Measurements from ENCODE around the gene COX10.
"Not testable (repeated sequence)": the region's sequence is repeated elsewhere in the genome, so short reads cannot be mapped to it uniquely, and the experiment has no call there.

COX10 gene

DNA sequence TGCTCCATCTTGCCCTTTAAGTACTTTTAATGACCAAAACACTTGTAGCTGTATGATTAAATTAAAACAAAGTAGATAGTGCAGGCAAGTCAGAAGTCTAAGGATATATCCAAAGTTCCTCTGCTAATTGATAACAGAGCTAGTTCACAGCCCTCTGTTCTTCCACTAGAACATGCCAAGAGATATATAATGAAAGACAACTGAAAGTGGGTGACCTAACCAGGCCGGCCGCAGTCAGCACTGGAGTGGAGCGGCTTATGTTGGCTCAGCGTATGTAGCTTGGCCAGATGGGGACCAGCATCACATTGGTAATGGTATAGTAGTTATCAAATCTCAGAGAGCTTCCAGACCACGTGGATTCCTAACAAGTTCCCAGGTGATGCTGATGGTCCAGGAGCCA, 115.2 kb downstream of the COX10 start:
- H3K4me1 ChIP-seq; in situ Hi-C loops (cut with MboI; ENCODE audit: low sequenced_read_pairs); H3K9me3 ChIP-seq; H3K27me3 ChIP-seq (ENCODE audit: low read depth); H3K36me3 ChIP-seq (replicated peaks); DNase-seq (ENCODE audit: low spot score in 2 of 2); H3K4me3 ChIP-seq: not testable (repeated sequence)

DNA sequence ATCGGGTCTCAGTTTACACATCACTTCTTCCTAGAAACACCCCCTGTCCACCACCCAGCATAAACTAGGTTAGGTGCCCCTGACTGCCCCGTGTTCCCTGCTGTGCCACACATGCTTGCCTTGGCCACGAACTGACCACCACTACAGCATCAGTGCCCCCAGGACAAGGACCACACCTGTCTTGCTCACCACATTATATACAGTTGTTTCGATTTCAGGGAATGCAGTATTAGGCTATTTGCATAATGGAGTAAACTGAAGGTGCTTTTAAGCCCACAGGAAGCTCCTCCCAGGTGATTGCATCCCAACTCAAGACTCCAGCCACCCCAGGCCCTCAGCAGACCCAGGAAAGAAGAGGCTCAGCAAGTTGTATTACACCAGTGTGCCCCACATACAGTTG, 117.1 kb downstream of the COX10 start:
- H3K36me3 ChIP-seq (replicated peaks); H3K4me3 ChIP-seq; in situ Hi-C loops (cut with MboI; ENCODE audit: low sequenced_read_pairs); DNase-seq (ENCODE audit: low spot score in 2 of 2); H3K4me1 ChIP-seq; H3K27me3 ChIP-seq (ENCODE audit: low read depth); H3K9me3 ChIP-seq: not testable (repeated sequence)

DNA sequence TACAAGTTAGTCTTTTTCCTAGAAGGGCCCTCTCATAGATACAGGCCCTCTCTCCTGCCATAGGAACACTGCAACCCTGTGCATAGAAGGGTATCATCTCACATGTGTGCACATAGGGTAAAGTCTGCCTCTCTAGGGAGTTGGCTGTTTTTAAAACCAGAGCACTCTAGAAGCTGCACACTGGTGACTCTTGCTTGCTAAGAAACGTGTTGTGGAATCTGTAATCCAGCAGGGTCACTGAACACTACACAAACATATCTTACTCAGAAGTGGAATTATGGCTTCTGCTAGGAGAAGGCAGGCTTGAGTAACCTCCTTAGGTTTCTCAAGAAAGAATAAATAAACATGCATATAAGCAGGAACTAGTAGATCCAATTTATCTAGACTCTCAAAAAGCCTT, 121.5 kb downstream of the COX10 start:
- H3K36me3 ChIP-seq (replicated peaks); in situ Hi-C loops (cut with MboI; ENCODE audit: low sequenced_read_pairs); H3K4me3 ChIP-seq; DNase-seq (ENCODE audit: low spot score in 2 of 2); H3K27me3 ChIP-seq (ENCODE audit: low read depth); H3K4me1 ChIP-seq; H3K9me3 ChIP-seq: not testable (repeated sequence)

DNA sequence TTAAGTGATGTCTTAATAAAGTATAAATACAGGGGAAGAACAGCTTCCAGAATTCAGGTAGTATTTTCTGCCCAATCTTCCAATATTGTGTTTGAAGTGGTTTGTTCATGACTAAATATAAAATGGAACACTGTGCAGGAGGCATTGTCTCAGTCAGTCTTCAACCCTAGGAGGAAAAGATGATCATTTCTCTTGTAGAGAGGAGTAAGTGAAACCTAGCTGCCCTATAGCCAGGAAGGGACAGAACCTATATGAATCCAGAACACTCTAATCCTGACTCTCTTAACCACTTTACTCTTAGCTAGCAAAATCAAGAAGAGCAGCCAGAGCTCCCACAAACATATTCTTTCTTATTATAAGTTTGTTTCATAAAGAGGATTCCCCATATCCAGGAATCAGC, 122.2 kb downstream of the COX10 start:
- H3K4me1 ChIP-seq; H3K9me3 ChIP-seq; in situ Hi-C loops (cut with MboI; ENCODE audit: low sequenced_read_pairs); H3K36me3 ChIP-seq (replicated peaks); DNase-seq (ENCODE audit: low spot score in 2 of 2); H3K27me3 ChIP-seq (ENCODE audit: low read depth); H3K4me3 ChIP-seq: not testable (repeated sequence)

DNA sequence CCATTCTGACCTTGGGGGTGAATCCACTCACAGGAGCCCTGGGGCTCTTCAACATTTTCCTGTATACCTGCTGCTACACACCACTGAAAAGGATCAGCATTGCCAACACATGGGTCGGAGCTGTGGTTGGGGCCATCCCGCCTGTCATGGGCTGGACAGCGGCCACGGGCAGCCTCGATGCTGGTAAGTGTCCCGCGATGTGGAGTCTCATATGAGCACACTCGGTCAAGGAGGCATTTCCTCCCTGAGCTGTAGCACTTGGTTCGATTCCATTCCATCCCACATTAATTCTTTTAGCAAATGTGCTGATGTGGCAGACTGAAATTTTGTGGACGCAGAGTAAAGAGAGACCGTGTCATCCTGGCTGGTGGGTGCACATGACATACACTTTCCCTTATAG, 122.7 kb downstream of the COX10 start:
- DNase-seq (ENCODE audit: low spot score in 2 of 2); H3K4me3 ChIP-seq; in situ Hi-C loops (cut with MboI; ENCODE audit: low sequenced_read_pairs); H3K4me1 ChIP-seq; H3K9me3 ChIP-seq; H3K27me3 ChIP-seq (ENCODE audit: low read depth); H3K36me3 ChIP-seq (replicated peaks): not testable (repeated sequence)

DNA sequence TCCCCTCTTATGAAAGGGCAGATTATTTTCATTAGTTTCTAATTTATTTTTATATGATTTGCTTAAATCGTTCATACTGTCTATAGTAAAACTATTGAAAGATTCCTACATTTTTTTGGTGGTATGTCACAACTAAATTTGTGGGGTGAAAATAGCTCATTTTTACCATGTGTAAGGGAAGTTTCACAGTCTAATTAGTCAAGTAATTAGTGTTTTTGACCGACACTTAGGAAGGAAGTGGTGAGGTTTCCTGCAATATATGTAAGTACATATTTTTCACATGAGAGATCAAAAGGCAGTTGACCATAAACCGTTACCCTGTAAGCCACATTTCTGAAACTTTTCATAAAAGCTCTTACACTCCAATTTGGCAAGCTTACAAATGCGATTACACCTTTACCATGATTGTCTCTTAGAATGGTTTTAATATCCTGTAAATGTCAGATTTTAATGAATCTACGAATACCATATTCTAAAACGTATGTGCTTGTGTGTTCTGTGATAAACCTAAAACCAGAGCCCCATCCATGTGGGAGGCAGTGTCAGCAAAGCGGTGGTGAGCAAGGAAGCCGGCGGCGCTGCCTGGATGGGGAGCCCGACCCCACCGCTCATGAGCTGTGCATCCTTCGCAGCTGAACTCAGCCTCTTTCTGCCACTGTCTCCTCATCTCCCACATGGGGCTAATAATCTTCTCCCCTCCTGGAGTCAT, 123.5 kb downstream of the COX10 start:
- H3K4me3 ChIP-seq; DNase-seq (ENCODE audit: low spot score in 2 of 2); H3K36me3 ChIP-seq (replicated peaks); in situ Hi-C loops (cut with MboI; ENCODE audit: low sequenced_read_pairs); H3K9me3 ChIP-seq; H3K4me1 ChIP-seq; H3K27me3 ChIP-seq (ENCODE audit: low read depth): not testable (repeated sequence)

DNA sequence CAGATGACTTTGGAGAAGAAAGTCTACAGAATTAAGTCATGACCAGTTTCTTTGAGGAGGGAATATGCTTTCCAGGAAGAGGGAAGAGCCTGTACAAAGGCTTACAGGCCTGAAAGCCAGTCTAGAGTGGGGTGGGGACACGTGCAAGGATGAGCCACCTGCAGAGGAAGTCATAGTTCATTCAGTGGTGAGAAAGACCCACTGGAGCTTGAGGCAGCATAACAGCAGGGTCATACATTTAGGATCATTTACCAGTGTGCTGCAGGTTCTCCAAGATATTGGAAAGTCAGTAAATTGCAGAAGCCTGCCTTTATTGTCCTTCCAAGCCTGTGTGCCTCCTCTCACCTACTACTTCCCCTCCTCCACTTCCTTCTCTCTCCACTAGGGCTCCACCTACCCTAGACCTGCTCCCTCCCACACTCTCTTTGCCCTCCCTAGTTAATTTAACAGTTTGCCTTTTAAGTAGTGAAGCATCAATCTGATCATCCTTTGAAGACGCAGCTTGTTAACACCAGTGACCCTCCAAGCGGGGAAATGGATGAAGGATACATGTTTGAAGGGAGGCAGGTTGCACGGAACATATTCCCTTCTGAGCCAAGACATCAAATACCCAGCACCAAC, 127.2 kb downstream of the COX10 start:
- in situ Hi-C loops (cut with MboI; ENCODE audit: low sequenced_read_pairs), result no loop called here
- Histone ChIP-seq H3K36me3 (replicated peaks) (no peaks in the 10 kb centered on the region), H3K4me1 (no peaks in the 10 kb centered on the region), H3K4me3 (no peak overlapping the region), H3K9me3 (no peaks in the 10 kb centered on the region), H3K27me3 (ENCODE audit: low read depth) (no peaks in the 10 kb centered on the region)
- no peak for DNase-seq (ENCODE audit: low spot score in 2 of 2)

DNA sequence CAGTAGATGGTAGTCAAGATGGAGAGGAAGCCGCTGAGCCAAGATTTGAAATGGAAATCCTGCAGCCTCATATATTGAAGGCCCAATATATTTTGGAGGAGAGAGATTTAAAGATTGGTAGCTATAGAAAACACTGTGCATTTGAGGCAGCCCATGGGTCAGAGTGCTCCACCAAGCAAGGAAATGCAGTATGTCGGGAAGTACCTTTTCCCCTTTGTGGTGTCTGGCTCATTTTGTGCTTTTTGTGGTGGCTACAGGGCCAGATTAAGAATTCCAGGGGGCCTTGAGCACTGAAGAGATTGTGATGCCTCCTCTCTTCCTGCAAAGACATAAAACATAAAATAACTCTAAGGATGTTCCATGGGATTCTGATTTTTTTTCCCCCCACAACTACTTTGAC, 127.8 kb downstream of the COX10 start:
- Histone ChIP-seq H3K4me3 (no peak overlapping the region), H3K9me3 (no peaks in the 10 kb centered on the region), H3K4me1 (no peaks in the 10 kb centered on the region), H3K36me3 (replicated peaks) (no peaks in the 10 kb centered on the region), H3K27me3 (ENCODE audit: low read depth) (no peaks in the 10 kb centered on the region)
- DNase-seq (ENCODE audit: low spot score in 2 of 2), result no peak
- in situ Hi-C loops (cut with MboI; ENCODE audit: low sequenced_read_pairs), result no loop called here

DNA sequence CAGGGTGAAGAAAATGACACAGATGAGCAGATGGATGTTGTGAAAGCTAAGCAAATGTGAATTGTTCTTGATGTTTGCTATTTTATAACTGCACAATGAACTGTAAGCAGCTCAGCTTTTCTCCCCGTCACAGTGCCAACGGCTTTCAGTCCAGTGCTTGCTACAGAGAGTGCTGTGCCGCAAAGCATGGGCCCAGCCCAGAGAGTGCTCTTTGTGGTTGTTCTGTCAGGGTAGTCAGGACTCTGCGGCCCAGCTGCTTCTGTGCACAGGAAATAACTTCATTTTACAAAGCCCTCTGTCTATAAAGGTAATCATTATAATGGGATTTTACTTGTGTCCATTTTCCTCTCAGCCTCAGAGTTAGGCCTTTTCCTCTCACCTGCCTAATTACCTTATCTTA, 128.3 kb downstream of the COX10 start:
- H3K4me1 ChIP-seq, result no peaks in the 10 kb centered on the region
- in situ Hi-C loops (cut with MboI; ENCODE audit: low sequenced_read_pairs), result no loop called here
- DNase-seq (ENCODE audit: low spot score in 2 of 2), result no peak
- no peak overlapping the region for H3K4me3 ChIP-seq
- H3K27me3 ChIP-seq (ENCODE audit: low read depth), result no peaks in the 10 kb centered on the region
- no peaks in the 10 kb centered on the region for H3K9me3 ChIP-seq
- H3K36me3 ChIP-seq (replicated peaks), result no peaks in the 10 kb centered on the region

DNA sequence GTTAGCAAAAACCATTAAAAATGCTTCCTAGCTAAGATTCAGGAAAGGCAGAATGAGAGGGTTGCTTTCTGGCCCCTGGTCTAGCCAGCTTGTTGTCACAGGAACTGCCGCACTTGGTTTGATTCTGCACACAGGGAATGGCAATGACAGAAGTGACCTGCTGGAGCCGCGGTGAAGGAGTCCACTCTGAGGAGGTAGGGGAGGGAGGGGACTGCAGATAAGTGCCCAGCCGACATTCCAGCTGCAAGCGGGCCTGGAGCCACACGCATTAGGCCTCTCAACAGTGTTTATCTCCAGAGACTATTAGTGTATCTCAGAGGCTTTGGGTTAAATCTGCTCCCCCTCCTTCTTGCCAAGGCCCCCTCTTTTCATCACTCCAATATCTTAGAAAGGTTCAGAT, 128.7 kb downstream of the COX10 start:
- Histone ChIP-seq H3K27me3 (ENCODE audit: low read depth) (no peaks in the 10 kb centered on the region), H3K9me3 (no peaks in the 10 kb centered on the region), H3K4me3 (no peak overlapping the region), H3K36me3 (replicated peaks) (no peaks in the 10 kb centered on the region), H3K4me1 (no peaks in the 10 kb centered on the region)
- in situ Hi-C loops (cut with MboI; ENCODE audit: low sequenced_read_pairs), result no loop called here
- no peak for DNase-seq (ENCODE audit: low spot score in 2 of 2)

DNA sequence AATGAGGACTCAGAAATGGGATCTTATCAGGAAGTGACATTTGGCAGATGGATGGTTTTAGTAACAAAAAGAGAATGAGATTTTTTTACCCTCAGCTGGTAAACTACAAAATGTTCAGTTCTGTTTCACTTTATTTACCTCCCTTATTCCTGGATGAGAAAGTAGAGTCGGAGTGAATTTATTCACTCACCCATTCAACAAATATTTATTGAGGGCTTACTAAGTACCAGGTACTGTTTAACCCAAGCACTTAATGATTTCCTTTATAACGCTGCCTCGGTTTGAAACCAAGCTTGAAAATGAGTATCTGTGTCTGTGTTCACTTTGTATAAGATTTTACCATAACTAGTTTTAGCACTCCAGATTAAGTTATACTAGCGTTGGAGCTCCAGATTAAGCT, 129.3 kb downstream of the COX10 start:
- Histone ChIP-seq H3K4me1 (no peaks in the 10 kb centered on the region), H3K36me3 (replicated peaks) (no peaks in the 10 kb centered on the region), H3K27me3 (ENCODE audit: low read depth) (no peaks in the 10 kb centered on the region), H3K9me3 (no peaks in the 10 kb centered on the region), H3K4me3 (no peak overlapping the region)
- no peak for DNase-seq (ENCODE audit: low spot score in 2 of 2)
- in situ Hi-C loops (cut with MboI; ENCODE audit: low sequenced_read_pairs), result no loop called here

DNA sequence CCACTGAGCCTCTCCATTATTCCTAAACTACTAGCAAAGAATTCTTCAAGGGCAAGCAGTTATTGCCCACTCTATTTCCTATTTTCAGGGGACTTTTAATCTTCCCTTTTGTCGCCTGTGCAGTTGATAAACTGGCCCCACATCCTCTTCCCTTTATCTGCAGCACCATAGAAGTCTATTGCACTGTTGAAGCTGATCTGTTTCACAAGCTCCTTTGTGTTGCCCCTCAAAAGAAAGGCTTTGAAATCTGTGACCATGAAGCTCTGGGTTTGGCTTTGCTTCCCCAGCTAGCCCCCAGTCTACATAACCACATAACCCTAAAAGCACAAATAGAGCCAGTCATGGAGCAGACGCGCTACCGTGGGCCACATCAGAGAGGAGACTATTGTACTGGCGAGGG, 130.3 kb downstream of the COX10 start:
- in situ Hi-C loops (cut with MboI; ENCODE audit: low sequenced_read_pairs), result no loop called here

DNA sequence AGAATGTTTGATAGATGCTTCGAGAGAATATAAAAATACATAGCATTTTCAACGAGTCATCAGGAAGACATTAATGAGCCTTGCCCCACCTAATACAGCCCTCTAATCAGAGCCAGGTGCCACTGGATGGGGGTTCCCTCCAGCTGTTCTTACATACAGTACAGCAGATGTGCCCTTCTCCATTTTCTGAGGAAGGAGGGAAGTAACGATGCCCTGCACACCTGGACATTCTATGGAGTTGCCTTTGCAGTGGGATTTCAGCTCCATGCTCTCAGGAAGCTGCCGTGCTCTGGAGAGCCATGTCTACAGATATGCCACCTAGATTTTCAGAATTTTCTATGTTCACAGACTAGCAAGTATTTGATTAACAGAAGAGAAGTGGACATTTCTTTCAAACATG, 131.1 kb downstream of the COX10 start:
- no peak for DNase-seq (ENCODE audit: low spot score in 2 of 2)
- in situ Hi-C loops (cut with MboI; ENCODE audit: low sequenced_read_pairs), result loop anchor here (25.0 kb wide), 1 partner anchor 112 kb away; the partner anchor contains the start of gene HS3ST3B1
- no peaks in the 10 kb centered on the region for H3K4me1 ChIP-seq
- no peaks in the 10 kb centered on the region for H3K36me3 ChIP-seq (replicated peaks)
- H3K9me3 ChIP-seq, result no peaks in the 10 kb centered on the region
- H3K4me3 ChIP-seq, result no peak overlapping the region
- no peaks in the 10 kb centered on the region for H3K27me3 ChIP-seq (ENCODE audit: low read depth)

More for the DNA sequence above, 130.3 kb downstream of the COX10 start:
- Histone ChIP-seq H3K4me1 (no peaks in the 10 kb centered on the region), H3K4me3 (no peak overlapping the region), H3K36me3 (replicated peaks) (no peaks in the 10 kb centered on the region), H3K9me3 (no peaks in the 10 kb centered on the region), H3K27me3 (ENCODE audit: low read depth) (no peaks in the 10 kb centered on the region)
- no peak for DNase-seq (ENCODE audit: low spot score in 2 of 2)

DNA sequence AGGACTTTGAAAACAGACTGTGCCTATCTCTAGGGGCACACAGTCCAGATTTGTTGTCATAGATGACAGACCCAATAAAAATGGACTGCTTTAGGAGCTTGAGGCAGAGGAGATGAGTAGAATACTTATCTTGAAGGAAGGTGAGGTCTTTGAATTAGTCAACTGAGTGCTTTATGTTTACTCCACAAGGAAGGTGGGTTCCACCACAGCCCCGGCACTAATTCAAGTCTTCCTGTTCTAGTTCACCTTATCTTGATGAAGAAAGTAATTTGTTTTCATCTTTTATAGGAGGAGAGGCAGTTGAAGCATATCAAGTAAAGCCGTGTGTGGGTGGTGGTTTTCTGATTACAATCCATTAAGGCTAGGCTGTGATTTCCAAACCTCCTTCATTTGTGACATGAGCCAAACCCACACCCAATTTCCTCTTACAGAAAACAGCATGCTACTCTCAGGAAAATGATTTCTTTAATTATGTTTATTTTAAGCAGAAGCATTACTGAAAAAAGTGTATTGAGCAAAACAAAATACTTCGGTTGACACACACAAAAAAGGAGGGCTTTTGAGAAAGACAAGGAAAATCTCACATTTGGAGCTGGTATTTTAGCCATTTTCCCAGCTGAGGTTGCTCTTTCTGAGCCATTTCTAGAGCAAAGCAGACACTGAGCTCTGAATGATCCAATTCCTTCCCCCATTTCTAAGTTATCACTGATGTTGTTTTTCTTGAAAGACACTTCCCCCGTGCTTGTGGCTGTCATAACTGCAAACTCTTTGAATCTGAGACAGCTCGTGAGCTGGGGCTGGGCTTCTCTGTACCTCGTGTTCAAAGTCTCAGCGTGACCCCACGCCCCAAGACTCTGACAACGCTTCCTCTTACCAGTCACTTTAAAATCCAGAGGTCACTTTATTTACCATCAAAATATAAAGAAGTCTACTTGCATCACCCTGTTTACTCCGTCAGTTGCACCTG, 132.0 kb downstream of the COX10 start:
- DNase-seq (ENCODE audit: low spot score in 2 of 2), result no peak

More for the DNA sequence above, 132.0 kb downstream of the COX10 start:
- no peaks in the 10 kb centered on the region for H3K36me3 ChIP-seq (replicated peaks)
- no peaks in the 10 kb centered on the region for H3K27me3 ChIP-seq (ENCODE audit: low read depth)
- H3K4me1 ChIP-seq, result no peaks in the 10 kb centered on the region
- no peaks in the 10 kb centered on the region for H3K9me3 ChIP-seq
- H3K4me3 ChIP-seq, result no peak overlapping the region
- in situ Hi-C loops (cut with MboI; ENCODE audit: low sequenced_read_pairs), result loop anchor here (25.0 kb wide), 1 partner anchor 111 kb away; the partner anchor contains the start of gene HS3ST3B1
